Iris pigment epithelial cell (primary cell): ENCODE measurements around the gene SETD1B.

ENCODE experiments used
- DNase-seq: peaks from one replicate; pipeline ENCODE4 v3.0.0-alpha.2; 2011; ENCODE audit warnings: low read depth

Gene SETD1B

DNA sequence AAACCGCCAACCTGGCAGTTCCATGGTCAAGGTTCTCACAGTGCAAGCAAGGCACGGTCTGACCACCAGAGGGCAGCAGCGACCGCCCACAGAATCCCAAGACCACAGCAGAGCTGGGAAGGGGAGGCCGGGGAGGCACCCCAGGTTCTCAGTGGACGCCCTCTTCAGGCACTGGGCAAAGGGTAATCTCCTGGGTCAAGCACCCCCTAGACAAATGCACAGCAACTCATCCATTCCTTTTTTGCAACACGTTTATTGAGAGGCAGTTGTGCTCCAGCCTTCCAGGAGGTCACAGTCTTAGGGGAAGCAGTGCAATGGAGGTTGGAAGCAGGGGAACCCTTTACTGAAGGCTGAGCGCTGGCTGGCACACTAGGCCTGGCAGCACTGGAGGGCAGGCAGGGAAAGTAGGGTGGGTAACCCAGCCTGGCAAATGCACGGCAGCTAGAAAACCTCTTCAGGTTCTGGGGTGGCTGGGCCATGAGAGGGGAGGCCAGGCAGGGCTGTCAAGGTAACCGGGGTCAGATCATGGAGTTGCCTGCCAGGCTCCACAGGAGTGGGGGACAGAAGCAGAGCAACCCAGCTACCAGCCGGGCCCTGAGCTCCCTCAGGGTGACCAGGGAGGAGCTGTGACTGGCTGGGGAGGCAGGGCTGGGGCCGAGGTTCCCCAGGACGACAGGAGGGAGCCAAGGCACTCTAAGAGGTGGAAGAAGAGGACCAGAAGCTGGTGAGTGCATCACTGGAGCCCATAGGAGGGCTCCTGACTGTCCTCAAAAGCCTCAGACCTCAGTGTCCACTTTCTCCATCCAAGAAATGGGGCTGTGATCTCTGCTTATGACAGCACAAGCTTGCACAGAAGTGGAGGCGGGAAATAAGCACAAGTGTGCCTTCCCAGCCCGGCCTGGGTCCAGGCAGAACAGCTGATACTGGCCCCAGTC lies 8.5 kb upstream of the SETD1B start:
- DNase-seq = peak; percentile 79

GRCh38 chr12:121796855-121797751 lies 6.7 kb upstream of the SETD1B start:
- DNase-seq = peak; percentile 87

- DNase-seq = peak; percentile 49
Measured at GRCh38 chr12:121797937-121798786, 5.6 kb upstream of the SETD1B start.

- no peak for DNase-seq
Measured at GRCh38 chr12:121798787-121799155, 5.0 kb upstream of the SETD1B start.

- peak; percentile 87 for DNase-seq
Measured at GRCh38 chr12:121799156-121799841, 4.5 kb upstream of the SETD1B start.

- peak; percentile 91 for DNase-seq
Measured at GRCh38 chr12:121799842-121800693, 3.7 kb upstream of the SETD1B start.

GRCh38 chr12:121800694-121801594 lies 2.9 kb upstream of the SETD1B start:
- peak; percentile 84 for DNase-seq

DNA sequence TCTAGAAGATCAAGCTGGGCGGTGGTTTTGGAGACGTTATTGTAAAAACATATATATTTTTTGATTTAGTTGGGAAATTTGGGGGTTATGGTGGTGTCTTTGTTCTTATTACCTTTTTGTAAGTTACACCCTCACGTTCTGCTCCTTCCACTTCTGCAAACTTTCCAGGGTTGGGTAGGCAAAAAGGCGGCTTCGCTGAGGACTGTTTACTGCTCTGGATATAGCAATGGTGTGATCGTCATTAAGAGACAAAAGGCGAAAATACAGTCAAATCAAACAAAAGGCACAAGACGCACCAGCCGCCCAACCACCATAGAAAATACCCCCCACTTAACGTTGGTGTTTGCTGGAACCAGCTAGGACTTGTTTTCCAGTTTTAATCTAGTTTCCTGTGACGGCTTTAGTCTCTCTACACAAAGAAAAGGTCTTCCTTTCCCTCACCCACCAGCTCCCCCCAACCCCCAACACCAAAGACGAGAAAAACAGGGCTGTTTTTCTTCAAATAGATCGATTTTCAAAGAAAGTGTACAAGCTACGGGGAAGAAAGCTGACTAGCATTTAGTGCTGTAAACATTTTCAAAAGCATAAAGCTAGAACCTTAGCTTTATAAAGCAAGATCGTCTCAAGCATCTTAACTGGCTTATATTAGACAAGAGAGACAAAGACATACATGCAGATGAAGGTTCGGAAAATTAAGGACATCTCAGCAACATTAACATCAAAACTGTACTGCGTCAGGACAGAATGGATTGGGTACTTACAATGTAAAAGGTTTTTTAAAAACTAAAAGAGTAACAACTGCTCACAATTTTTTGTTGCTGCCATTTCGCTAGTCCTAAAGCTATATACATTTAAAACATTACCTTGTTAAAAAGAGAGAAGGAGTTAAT lies 2.0 kb upstream of the SETD1B start:
- peak; percentile 63 for DNase-seq

GRCh38 chr12:121802485-121802842 lies 1.3 kb upstream of the SETD1B start:
- DNase-seq = no peak

GRCh38 chr12:121802843-121803698 lies 738 bp upstream of the SETD1B start:
- DNase-seq = peak; percentile 97

- DNase-seq = peak; percentile 53
Measured at GRCh38 chr12:121804417-121805111, 755 bp downstream of the SETD1B start.

GRCh38 chr12:121805171-121806008 lies 1.6 kb downstream of the SETD1B start:
- peak; percentile 25 for DNase-seq

DNA sequence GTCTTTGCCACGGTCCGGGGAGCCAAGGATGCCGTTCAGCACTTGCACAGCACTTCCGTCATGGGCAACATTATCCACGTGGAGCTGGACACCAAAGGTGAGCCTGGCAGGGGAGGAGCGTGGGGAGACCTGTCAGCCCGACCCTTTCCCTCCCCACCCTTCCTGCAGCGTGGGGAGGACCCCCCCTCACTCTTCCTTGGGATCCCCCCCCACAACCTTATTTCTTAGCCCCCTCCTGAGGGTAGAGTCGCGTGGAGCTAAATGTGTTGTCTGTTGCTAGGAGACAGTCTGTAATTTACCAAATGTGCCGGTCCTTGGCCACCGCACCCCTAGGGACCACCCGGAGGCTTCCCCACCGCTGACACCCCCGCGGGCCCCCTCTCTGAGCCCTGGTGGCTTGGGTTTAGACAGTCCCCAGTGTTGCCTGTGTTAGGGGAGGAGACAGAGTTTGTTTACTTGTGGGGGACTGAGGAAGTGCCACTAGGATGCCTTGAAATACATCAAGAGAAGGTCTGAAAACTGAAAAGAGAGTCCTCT lies 2.3 kb downstream of the SETD1B start:
- no peak for DNase-seq

GRCh38 chr12:121806546-121807423 lies 3.0 kb downstream of the SETD1B start:
- peak; percentile 40 for DNase-seq
